ENCODE data around the gene FBXL7.

DNA sequence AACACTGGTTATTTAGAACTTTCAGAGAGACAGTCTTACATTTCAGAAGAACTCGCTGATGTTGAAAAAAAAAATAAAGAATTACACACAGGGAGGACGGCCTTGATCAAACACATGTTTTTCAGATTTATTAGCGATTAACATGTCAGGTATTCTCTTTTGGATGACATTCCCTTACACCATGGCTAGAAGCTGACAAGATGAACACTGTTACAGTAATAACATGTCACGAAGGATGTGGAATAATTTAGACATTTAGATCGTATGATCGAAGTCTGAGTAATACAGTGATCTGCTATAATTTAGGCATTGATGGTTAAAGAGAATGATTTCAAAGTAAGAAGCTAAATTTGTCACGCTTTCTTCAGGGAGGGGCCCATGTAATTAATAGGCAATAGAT, 24.6 kb upstream of the FBXL7 start:
- TF ChIP-seq, protein P1, sequence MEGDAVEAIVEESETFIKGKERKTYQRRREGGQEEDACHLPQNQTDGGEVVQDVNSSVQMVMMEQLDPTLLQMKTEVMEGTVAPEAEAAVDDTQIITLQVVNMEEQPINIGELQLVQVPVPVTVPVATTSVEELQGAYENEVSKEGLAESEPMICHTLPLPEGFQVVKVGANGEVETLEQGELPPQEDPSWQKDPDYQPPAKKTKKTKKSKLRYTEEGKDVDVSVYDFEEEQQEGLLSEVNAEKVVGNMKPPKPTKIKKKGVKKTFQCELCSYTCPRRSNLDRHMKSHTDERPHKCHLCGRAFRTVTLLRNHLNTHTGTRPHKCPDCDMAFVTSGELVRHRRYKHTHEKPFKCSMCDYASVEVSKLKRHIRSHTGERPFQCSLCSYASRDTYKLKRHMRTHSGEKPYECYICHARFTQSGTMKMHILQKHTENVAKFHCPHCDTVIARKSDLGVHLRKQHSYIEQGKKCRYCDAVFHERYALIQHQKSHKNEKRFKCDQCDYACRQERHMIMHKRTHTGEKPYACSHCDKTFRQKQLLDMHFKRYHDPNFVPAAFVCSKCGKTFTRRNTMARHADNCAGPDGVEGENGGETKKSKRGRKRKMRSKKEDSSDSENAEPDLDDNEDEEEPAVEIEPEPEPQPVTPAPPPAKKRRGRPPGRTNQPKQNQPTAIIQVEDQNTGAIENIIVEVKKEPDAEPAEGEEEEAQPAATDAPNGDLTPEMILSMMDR (IDR thresholded peaks at IDR 0.05; ENCODE audit: low read length) = no peak
- TF ChIP-seq EZH2 (IDR thresholded peaks at IDR 0.05; ENCODE audit: borderline replicate concordance, low read length) = no peak
